Raji (cell line): ENCODE data around the gene KCNMA1.

Experiments used
- POLR2A ChIP-seq: IDR thresholded peaks from 2 replicates; pipeline ENCODE4 v1.6.1; 2011; ENCODE audit warnings: low read depth, low read length, control low read depth; ENCODE audit not compliant: insufficient read depth

The KCNMA1 gene

GRCh38 chr10:77226853-77227565 is 410.6 kb downstream of the KCNMA1 start:
- TF ChIP-seq POLR2A, result no peak

- no peak for TF ChIP-seq POLR2A
Observed at GRCh38 chr10:77226452-77226851, 411.2 kb downstream of the KCNMA1 start.

- no peak for TF ChIP-seq POLR2A
Observed at GRCh38 chr10:77226020-77226419, 411.6 kb downstream of the KCNMA1 start.

- no peak for TF ChIP-seq POLR2A
Observed at GRCh38 chr10:77223526-77224460, 413.8 kb downstream of the KCNMA1 start.

- no peak for TF ChIP-seq POLR2A
Observed at GRCh38 chr10:77220150-77220549, 417.5 kb downstream of the KCNMA1 start.

GRCh38 chr10:77219046-77219445 is 418.6 kb downstream of the KCNMA1 start:
- no peak for TF ChIP-seq POLR2A

- no peak for TF ChIP-seq POLR2A
Observed at GRCh38 chr10:77214799-77215198, 422.8 kb downstream of the KCNMA1 start.

- no peak for TF ChIP-seq POLR2A
Observed at GRCh38 chr10:77212632-77213031, 425.0 kb downstream of the KCNMA1 start.

- TF ChIP-seq POLR2A, result no peak
Observed at GRCh38 chr10:77210645-77211044, 427.0 kb downstream of the KCNMA1 start.

GRCh38 chr10:77208684-77209256 is 428.8 kb downstream of the KCNMA1 start:
- TF ChIP-seq POLR2A, result no peak

GRCh38 chr10:77207828-77208185 is 429.8 kb downstream of the KCNMA1 start:
- no peak for TF ChIP-seq POLR2A

- TF ChIP-seq POLR2A, result no peak
Observed at GRCh38 chr10:77207182-77207827, 430.3 kb downstream of the KCNMA1 start.

GRCh38 chr10:77205135-77205534 is 432.5 kb downstream of the KCNMA1 start:
- TF ChIP-seq POLR2A, result no peak

GRCh38 chr10:77204171-77204570 is 433.4 kb downstream of the KCNMA1 start:
- no peak for TF ChIP-seq POLR2A

GRCh38 chr10:77202857-77203256 is 434.8 kb downstream of the KCNMA1 start:
- no peak for TF ChIP-seq POLR2A

GRCh38 chr10:77201135-77202106 is 436.2 kb downstream of the KCNMA1 start:
- no peak for TF ChIP-seq POLR2A
